Measurements from ENCODE around the gene NHERF2.
A peak's percentile ranks its signal among the peaks of the same experiment; 100 is the strongest.

The NHERF2 gene

DNA sequence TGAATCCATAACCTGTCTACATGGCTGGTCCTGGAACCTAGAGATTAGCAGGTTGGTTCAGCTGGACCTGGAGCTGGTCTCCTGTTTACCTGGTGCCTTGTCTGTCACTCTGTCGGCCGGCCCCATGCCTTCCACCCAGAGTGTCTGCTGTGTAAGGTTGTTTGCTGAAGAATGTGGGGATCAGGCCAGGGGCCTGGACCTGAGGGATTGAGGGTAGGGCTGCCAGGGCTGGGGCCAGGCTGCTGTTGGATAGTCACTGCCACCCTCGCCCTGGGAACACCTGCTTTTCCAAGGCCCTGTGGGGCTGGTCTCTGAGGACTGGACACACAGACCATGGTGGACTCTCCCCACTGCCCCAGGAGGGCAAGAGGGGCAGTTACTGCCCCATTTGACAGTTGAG, 1.4 kb downstream of the NHERF2 start:
- no peak overlapping the region for H3K4me3 ChIP-seq (ENCODE audit: low read depth, low read length)
- TF ChIP-seq, protein P1, sequence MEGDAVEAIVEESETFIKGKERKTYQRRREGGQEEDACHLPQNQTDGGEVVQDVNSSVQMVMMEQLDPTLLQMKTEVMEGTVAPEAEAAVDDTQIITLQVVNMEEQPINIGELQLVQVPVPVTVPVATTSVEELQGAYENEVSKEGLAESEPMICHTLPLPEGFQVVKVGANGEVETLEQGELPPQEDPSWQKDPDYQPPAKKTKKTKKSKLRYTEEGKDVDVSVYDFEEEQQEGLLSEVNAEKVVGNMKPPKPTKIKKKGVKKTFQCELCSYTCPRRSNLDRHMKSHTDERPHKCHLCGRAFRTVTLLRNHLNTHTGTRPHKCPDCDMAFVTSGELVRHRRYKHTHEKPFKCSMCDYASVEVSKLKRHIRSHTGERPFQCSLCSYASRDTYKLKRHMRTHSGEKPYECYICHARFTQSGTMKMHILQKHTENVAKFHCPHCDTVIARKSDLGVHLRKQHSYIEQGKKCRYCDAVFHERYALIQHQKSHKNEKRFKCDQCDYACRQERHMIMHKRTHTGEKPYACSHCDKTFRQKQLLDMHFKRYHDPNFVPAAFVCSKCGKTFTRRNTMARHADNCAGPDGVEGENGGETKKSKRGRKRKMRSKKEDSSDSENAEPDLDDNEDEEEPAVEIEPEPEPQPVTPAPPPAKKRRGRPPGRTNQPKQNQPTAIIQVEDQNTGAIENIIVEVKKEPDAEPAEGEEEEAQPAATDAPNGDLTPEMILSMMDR (IDR thresholded peaks at IDR 0.05; ENCODE audit: low read depth, low read length), result no peak
- no peak for TF ChIP-seq POLR2A (IDR thresholded peaks at IDR 0.05; ENCODE audit: extremely low read depth, insufficient read length)
- TF ChIP-seq MAX (IDR thresholded peaks at IDR 0.05; ENCODE audit: low read depth, low read length), result no peak
- no peak for TF ChIP-seq MYC (IDR thresholded peaks at IDR 0.05; ENCODE audit: low read depth, low read length)
- DNase-seq (ENCODE audit: low read depth), result no peak

DNA sequence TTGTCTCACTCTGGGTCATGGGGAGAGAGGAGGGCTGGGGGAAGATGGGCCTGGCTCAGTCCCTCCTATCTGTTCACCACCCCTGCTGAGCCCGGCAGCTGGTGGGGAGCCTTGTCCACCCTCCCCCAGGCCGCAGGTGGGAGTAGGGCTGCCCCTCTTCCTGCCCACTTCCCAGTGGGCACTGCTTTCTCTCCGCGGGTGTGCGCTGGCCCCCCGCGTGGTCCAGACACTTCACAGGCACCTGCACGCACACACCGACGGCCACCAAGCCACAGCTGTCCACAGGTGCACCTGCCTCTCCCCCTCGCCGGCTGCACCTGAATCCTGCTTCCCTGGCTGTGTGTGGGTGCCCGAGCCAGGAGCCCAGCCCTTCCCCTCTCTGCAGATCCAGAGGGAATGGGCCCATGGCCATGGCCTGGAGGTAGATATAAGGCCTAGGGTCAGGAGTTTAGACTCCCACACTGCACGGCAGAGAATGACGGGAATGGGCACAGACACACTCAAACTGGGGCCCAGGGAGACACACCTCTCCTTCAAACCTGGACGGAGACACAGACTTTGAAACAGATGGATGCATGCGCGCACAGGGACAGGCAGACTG, 2.0 kb downstream of the NHERF2 start:
- H3K4me3 ChIP-seq (ENCODE audit: low read depth, low read length), result no peak overlapping the region
- DNase-seq (ENCODE audit: low read depth), result no peak
- no peak for TF ChIP-seq MAX (IDR thresholded peaks at IDR 0.05; ENCODE audit: low read depth, low read length)
- TF ChIP-seq MYC (IDR thresholded peaks at IDR 0.05; ENCODE audit: low read depth, low read length), result no peak

DNA sequence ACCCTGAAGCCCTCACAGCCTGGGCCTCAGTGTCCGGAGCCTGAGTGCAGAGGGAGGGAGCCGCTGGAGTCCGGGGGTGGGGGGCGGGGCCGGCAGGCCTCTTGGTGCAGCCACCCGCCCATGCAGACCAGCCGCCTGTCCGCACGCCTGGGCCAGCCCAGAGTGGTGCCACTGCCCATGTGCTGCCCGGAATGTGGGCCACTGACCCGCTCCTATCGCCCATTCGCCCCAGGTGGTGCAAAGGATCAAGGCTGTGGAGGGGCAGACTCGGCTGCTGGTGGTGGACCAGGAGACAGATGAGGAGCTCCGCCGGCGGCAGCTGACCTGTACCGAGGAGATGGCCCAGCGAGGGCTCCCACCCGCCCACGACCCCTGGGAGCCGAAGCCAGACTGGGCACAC, 2.6 kb downstream of the NHERF2 start:
- H3K4me3 ChIP-seq (ENCODE audit: low read depth, low read length), result no peak overlapping the region
- TF ChIP-seq, protein P1 (IDR thresholded peaks at IDR 0.05; ENCODE audit: low read depth, low read length), result no peak
- TF ChIP-seq MAX (IDR thresholded peaks at IDR 0.05; ENCODE audit: low read depth, low read length), result no peak
- no peak for TF ChIP-seq MYC (IDR thresholded peaks at IDR 0.05; ENCODE audit: low read depth, low read length)
- TF ChIP-seq POLR2A (IDR thresholded peaks at IDR 0.05; ENCODE audit: extremely low read depth, insufficient read length), result no peak

GRCh38 chr16:2030036-2030435, 3.3 kb downstream of the NHERF2 start:
- DNase-seq (ENCODE audit: low read depth), result no peak
- TF ChIP-seq POLR2A (IDR thresholded peaks at IDR 0.05; ENCODE audit: extremely low read depth, insufficient read length) (no peak), MYC (IDR thresholded peaks at IDR 0.05; ENCODE audit: low read depth, low read length) (no peak), MAX (IDR thresholded peaks at IDR 0.05; ENCODE audit: low read depth, low read length) (no peak)
- TF ChIP-seq, protein P1 (IDR thresholded peaks at IDR 0.05; ENCODE audit: low read depth, low read length), result no peak
- no peak overlapping the region for H3K4me3 ChIP-seq (ENCODE audit: low read depth, low read length)

More for the DNA sequence above, 2.6 kb downstream of the NHERF2 start:
- DNase-seq (ENCODE audit: low read depth), result no peak

DNA sequence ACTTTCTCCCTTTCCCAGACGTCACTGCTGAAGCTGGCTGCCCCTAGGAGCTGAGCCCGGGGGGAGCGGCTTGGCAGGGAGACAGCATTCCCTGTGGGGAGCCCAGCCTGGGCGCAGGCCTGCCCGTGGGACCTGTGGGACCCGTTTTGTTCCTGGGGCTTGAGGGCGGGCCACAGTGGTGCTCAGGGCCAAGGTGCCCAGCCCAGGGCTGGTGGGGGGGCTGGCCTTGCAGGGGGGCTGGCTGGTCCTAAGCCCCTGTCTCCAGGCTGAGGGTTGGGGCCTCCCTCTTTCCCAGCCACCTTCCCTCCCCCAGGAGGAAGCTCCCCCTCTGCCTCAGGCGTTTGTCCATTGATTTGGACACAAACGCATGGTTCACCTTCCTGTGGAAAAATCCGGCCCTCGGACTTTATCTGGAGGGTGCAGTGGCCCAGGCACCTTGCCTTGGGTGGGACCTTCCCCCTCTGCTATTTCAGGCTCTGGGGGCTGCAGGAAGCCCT, 4.4 kb downstream of the NHERF2 start:
- DNase-seq (ENCODE audit: low read depth), result no peak
- TF ChIP-seq MAX (IDR thresholded peaks at IDR 0.05; ENCODE audit: low read depth, low read length) (no peak), MYC (IDR thresholded peaks at IDR 0.05; ENCODE audit: low read depth, low read length) (no peak), POLR2A (IDR thresholded peaks at IDR 0.05; ENCODE audit: extremely low read depth, insufficient read length) (no peak)
- TF ChIP-seq, protein P1 (IDR thresholded peaks at IDR 0.05; ENCODE audit: low read depth, low read length), result no peak

DNA sequence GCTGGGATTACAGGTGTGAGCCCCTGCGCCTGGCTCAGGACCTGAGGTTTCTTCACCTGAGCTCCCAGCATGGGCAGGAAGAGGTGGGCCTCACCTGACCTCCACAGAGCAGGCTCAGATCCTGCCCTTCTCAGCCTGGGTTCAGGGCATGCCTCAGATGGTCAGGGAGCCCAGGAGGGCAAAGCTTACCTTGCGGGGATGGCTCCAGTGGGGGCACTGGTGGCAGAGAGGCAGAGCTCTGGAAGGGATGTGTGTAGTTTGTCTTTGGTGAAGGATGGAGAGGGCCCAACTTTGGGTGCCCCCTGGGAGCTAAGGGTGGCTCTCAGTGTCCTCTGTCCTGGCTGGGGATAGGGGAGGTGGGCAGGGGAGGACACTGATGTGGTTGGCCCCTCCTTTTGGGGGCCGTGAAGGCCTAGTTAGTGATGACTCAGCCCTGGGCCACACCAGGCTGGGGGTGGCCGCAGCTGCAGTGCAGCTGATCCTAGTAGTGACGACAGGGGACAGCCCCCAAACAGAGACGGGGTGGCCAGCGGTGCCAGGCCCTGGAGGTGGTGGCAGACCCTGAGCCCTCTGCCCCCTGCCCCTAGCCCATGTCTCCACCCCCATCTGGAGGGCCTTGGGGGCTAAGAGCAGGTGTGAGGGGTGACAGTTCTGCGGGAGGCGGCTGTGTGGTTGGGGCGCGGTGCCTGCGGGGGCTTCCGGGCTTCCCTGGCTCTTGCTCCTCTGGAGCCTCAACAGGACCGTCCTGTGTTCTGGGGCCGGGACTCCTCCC, 5.8 kb downstream of the NHERF2 start:
- TF ChIP-seq, protein P1 (IDR thresholded peaks at IDR 0.05; ENCODE audit: low read depth, low read length), result no peak
- TF ChIP-seq MYC (IDR thresholded peaks at IDR 0.05; ENCODE audit: low read depth, low read length) (no peak), POLR2A (IDR thresholded peaks at IDR 0.05; ENCODE audit: extremely low read depth, insufficient read length) (no peak), MAX (IDR thresholded peaks at IDR 0.05; ENCODE audit: low read depth, low read length) (no peak)
- peak; percentile 65 for DNase-seq (ENCODE audit: low read depth)
- peak overlapping the region; percentile 16 for H3K4me3 ChIP-seq (ENCODE audit: low read depth, low read length)

More for the DNA sequence above, 4.4 kb downstream of the NHERF2 start:
- no peak overlapping the region for H3K4me3 ChIP-seq (ENCODE audit: low read depth, low read length)

Data from NB4 (cell line).